ENCODE data around the gene GREB1.

- no peak for TF ChIP-seq CTCF (conservative IDR thresholded peaks at IDR 0.05; ENCODE audit: low read depth in 2 of 2)
- TF ChIP-seq REST (IDR thresholded peaks at IDR 0.05; ENCODE audit: unreplicated experiment): no peak
- TF ChIP-seq EZH2 (IDR thresholded peaks at IDR 0.05; ENCODE audit: low read depth, unreplicated experiment): no peak
- no peak for TF ChIP-seq EZH2phosphoT487 (IDR thresholded peaks at IDR 0.05; ENCODE audit: unreplicated experiment)
- TF ChIP-seq CREB1 (CRISPR knock-in tag; IDR thresholded peaks at IDR 0.05; ENCODE audit: low read depth): no peak
- no peak for TF ChIP-seq ETS1 (IDR thresholded peaks at IDR 0.05)
- TF ChIP-seq JUNB (IDR thresholded peaks at IDR 0.05; ENCODE audit: unreplicated experiment): no peak
- no peak for TF ChIP-seq POLR2AphosphoS5 (IDR thresholded peaks at IDR 0.05; ENCODE audit: low read depth)
- no peak for TF ChIP-seq ZNF331 (CRISPR knock-in tag; IDR thresholded peaks at IDR 0.05; ENCODE audit: low read depth)
- TF ChIP-seq ZNF114 (CRISPR knock-in tag; IDR thresholded peaks at IDR 0.05): no peak
- no peak for TF ChIP-seq ZNF462 (CRISPR knock-in tag; IDR thresholded peaks at IDR 0.05)
Measured at GRCh38 chr2:11553661-11554398, 20.0 kb downstream of the GREB1 start.
